Body of pancreas (tissue), 4 donors: ENCODE measurements around the gene MED27. TPM values are rescaled to one million over a fixed set of nuclear protein-coding genes. Genes with fewer than 3 reads are reported as not detected.

Source experiments
- ATAC-seq: fragments of 150-250 bp; one replicate; pipeline ENCODE4 v1.9.1; 2016
- DNase-seq, 4 donors: peaks; one replicate each; pipeline ENCODE4 v3.0.0-alpha.2; 2019
- H3K27ac ChIP-seq, 4 donors: fragments of 200-600 bp; sonication (generic); 1 replicate in 3 of 4; 2 replicates in 1 of 4; pipeline versions ENCODE4 v1.5.1 to v1.6.1; 2016 to 2019; ENCODE audit warnings: mild to moderate bottlenecking in 1 of 4, mixed read lengths in 1 of 4, moderate library complexity in 1 of 4
- H3K27me3 ChIP-seq, 2 donors: fragments of 200-600 bp; sonication (generic); one replicate each; pipeline ENCODE4 v1.6.0; 2016; ENCODE audit warnings: mild to moderate bottlenecking in 1 of 2
- H3K36me3 ChIP-seq, 2 donors: fragments of 200-600 bp; sonication (generic); replicated peaks in 1 of 2; 2 replicates each; pipeline ENCODE4 v1.5.1; 2016; ENCODE audit warnings: low read depth in 2 of 2; ENCODE audit not compliant: insufficient read depth in 1 of 2
- H3K4me1 ChIP-seq: fragments of 200-600 bp; sonication (generic); one replicate; pipeline ENCODE4 v1.6.0; 2016
- H3K4me3 ChIP-seq, 2 donors: fragments of 200-600 bp; sonication (generic); 1 replicate in 1 of 2; 2 replicates in 1 of 2; pipeline ENCODE4 v1.5.1; 2016 to 2019
- H3K9me3 ChIP-seq, 3 donors: fragments of 200-600 bp; sonication (generic); 1 replicate in 2 of 3; 2 replicates in 1 of 3; pipeline ENCODE4 v1.5.1; 2016
- POLR2A ChIP-seq, 3 donors: fragments of 450-650 bp; IDR thresholded peaks; one replicate each; pipeline ENCODE4 v1.6.1; 2016; ENCODE audit warnings: antibody characterized with exemption in 3 of 3, mild to moderate bottlenecking in 2 of 3
- WGBS, 2 donors: methylation state at CpG; one replicate each; pipeline ENCODE4 v1.1.5; 2017; 5-methylcytosine and 5-hydroxymethylcytosine counted together
- intact Hi-C: fragments of 100-400 bp; cut with DNase I; formaldehyde crosslinking; loops from one replicate; pipeline ENCODE4 v1.15.1; 2023
- total RNA-seq, 2 donors: library from RNA; depleted of rRNA; stranded (reverse); fragments of >200 nt; gene quantifications; one replicate each; pipeline ENCODE4 v1.1.0, GENCODE V29; 2016
- TF ChIP-seq, protein P1 (sequence below), 7 experiments: fragments of 450-650 bp in 4 of 7; fragments of 200-600 bp in 3 of 7; sonication (generic) in 3 of 7; IDR thresholded peaks; one replicate each; pipeline ENCODE4 v1.5.1; 2016 to 2019; ENCODE audit warnings: antibody characterized with exemption in 7 of 7

MED27 gene, protein sequence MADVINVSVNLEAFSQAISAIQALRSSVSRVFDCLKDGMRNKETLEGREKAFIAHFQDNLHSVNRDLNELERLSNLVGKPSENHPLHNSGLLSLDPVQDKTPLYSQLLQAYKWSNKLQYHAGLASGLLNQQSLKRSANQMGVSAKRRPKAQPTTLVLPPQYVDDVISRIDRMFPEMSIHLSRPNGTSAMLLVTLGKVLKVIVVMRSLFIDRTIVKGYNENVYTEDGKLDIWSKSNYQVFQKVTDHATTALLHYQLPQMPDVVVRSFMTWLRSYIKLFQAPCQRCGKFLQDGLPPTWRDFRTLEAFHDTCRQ
- total RNA-seq = 10 to 100 TPM in 1 of 2 donors, 1 to 10 TPM in 1; 3.4 to 11.5 TPM

DNA sequence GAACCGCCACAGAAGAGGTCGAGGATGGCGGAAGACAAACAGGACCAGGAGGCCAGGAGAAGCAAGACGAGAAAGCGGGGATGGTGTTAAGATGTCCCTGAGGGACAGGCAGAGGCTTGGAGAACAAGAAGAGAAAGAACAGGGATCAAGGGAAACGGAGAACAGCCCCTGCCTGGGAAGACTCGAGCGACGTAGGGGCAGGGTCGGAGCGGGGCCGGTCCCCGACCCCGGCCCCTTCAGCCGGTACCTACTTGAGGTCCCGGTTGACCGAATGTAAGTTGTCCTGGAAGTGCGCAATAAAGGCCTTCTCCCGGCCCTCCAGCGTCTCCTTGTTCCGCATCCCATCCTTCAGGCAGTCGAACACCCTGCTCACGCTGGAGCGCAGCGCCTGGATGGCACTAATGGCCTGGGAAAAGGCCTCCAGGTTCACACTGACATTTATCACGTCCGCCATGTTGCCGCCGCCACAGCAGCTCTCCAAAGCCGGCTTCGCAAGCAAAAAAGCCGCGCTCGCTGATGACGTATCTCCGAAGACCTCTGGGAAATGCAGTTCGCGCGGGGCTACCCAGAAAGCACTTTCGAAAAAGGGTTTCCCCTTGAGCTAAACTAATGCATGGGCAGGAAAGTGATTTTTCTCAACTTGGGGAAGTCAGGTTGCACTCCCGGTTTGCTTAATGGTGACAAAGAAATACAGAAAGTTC lies at the start of gene MED27:
Gene MED27, minus strand, starts transcription at position 477 of the 701 bp plus-strand sequence. Its CDS starts 23 bp downstream, at position 454.
- intact Hi-C loops = loop anchor here (10.0 kb wide), 1 partner anchor 155 kb away; no protein-coding TSS in a partner anchor
- Histone ChIP-seq H3K36me3 (no peaks in the 10 kb centered on the region), H3K27me3 (no peaks in the 10 kb centered on the region), H3K4me1 (peaks cover 14% of the 10 kb centered on the region), H3K4me3 (peak within 1 kb of the TSS; percentile 51 to 66), H3K9me3 (no peaks in the 10 kb centered on the region), H3K27ac (peak within 1 kb of the TSS in 3 of 4 donors; percentile 57 to 62 (median 58))
- 1 to 2% methylated on average over 28 to 41 of the region's 41 CpGs for WGBS, 2 donors
- peak; percentile 97 for ATAC-seq
- TF ChIP-seq, protein P1, sequence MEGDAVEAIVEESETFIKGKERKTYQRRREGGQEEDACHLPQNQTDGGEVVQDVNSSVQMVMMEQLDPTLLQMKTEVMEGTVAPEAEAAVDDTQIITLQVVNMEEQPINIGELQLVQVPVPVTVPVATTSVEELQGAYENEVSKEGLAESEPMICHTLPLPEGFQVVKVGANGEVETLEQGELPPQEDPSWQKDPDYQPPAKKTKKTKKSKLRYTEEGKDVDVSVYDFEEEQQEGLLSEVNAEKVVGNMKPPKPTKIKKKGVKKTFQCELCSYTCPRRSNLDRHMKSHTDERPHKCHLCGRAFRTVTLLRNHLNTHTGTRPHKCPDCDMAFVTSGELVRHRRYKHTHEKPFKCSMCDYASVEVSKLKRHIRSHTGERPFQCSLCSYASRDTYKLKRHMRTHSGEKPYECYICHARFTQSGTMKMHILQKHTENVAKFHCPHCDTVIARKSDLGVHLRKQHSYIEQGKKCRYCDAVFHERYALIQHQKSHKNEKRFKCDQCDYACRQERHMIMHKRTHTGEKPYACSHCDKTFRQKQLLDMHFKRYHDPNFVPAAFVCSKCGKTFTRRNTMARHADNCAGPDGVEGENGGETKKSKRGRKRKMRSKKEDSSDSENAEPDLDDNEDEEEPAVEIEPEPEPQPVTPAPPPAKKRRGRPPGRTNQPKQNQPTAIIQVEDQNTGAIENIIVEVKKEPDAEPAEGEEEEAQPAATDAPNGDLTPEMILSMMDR (IDR thresholded peaks at IDR 0.05) = peak in 1 of 7 experiments; percentile 9
- peak in 2 of 3 donors; percentile 61 to 65 for TF ChIP-seq POLR2A (IDR thresholded peaks at IDR 0.05)
- DNase-seq = peak; percentile 90 to 96 (median 93)

DNA sequence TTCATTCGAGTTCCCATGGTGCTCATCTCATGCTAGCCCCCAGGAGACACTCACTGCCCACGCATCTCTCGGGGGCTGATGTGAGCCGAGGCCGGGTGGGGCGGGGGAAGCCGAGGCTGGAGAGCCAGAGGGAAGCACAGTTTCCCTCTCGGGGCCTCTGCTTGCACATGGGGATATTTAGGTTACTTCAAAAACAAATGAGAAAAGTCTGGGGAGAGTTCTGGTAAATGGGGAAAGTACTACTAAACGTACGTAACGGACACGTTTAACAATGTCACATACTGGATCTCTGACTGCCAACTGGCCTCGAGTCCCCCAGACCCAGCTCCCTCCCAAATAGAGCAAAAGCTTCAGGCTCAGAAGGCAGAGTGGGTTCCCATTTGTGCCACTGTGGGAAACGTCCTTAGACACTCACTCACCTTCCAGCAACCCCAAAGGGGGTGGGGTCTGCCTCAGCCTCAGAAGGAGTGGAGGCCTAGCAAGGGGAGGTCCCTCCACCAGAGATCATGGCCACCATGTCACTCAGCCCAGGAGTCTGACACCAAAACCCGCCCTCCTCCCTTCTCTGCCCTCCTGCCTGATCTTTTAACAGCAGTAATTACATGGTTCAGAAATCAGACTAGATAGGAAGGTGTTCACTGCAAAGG lies 48.3 kb upstream of the MED27 start:
- H3K4me1 ChIP-seq = no peaks in the 10 kb centered on the region
- 55 to 56% methylated on average over 15 of the region's 15 CpGs for WGBS, 2 donors
- TF ChIP-seq, protein P1 (IDR thresholded peaks at IDR 0.05) = no peak
- TF ChIP-seq POLR2A (IDR thresholded peaks at IDR 0.05) = no peak
- H3K9me3 ChIP-seq = no peaks in the 10 kb centered on the region
- H3K27me3 ChIP-seq = no peaks in the 10 kb centered on the region
- intact Hi-C loops = no loop called here
- no peaks in the 10 kb centered on the region for H3K36me3 ChIP-seq
- no peak overlapping the region for H3K27ac ChIP-seq
- H3K4me3 ChIP-seq = no peak overlapping the region
- DNase-seq = no peak
- no peak for ATAC-seq

DNA sequence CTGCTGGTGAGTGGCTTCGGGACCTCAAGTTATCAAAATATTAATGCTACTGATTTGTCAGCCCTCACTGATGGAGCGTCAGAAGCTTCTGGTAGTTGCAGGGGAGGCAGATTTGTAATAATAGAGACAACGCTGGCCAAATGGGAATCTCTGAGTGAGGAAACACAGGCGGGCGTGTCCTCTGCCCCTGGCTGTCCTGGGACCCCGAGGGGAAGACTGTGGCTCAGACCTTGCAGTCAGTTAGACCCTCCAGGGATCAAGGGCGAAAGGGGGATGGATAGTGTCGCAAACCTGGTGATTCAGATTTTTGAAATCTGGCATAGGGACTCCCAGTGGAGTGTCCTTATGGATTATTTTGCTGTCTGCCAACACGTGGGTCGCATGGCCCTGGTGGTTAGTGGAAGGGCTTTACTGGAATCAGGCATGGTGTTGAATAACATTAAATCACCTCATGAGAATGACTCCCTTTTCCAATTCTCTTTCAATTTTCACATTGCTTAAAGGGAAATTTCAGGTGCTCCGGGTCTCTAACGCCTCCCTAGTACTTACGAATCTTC lies 47.1 kb upstream of the MED27 start:
- DNase-seq = no peak
- no peaks in the 10 kb centered on the region for H3K4me1 ChIP-seq
- TF ChIP-seq POLR2A (IDR thresholded peaks at IDR 0.05) = no peak
- TF ChIP-seq, protein P1 (IDR thresholded peaks at IDR 0.05) = no peak
- no peak for ATAC-seq
- no peaks in the 10 kb centered on the region for H3K27me3 ChIP-seq
- no peaks in the 10 kb centered on the region for H3K36me3 ChIP-seq
- H3K27ac ChIP-seq = no peak overlapping the region
- H3K4me3 ChIP-seq = no peak overlapping the region
- 52 to 61% methylated on average over 10 to 13 of the region's 13 CpGs for WGBS, 2 donors
- intact Hi-C loops = no loop called here
- H3K9me3 ChIP-seq = no peaks in the 10 kb centered on the region

DNA sequence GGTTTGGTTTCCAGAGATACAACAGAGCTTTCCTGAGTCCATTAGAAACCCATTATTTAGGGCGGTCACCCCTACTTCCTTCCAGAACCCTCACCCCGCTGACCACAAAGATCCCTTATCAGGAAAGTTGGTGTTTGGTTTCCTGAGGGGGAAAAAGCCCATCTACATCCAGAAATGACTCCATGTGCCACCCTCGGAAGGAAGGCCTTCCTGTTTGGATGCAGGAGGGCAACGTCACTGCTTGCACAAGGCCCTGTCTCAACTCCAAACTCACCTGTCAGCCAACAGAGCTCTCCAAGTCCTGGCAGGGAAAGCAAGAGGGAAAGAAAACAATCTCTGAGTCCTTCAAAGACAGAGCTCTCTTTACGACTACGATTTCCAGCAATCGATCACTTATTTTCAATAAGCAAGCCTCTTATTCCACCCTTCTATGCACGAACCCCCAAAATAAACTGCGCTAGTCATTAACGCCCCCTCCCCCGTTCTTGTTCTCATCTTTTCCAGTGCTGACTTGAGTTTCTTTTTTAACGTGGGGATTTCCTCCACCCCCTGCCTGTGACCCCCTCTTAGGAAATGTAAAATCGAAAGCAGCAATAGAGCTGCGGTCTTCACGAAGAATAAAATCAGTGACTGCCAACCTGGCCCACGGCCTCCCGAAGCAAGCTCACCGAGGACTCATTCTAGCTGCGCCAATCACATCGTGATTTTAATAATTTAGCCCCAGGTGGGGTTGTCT lies 46.4 kb upstream of the MED27 start:
- Histone ChIP-seq H3K27me3 (no peaks in the 10 kb centered on the region), H3K9me3 (no peaks in the 10 kb centered on the region), H3K27ac (no peak overlapping the region), H3K4me1 (no peaks in the 10 kb centered on the region), H3K4me3 (no peak overlapping the region), H3K36me3 (no peaks in the 10 kb centered on the region)
- intact Hi-C loops = no loop called here
- TF ChIP-seq, protein P1 (IDR thresholded peaks at IDR 0.05) = no peak
- no peak for TF ChIP-seq POLR2A (IDR thresholded peaks at IDR 0.05)
- 38 to 41% methylated on average over 20 of the region's 20 CpGs for WGBS, 2 donors
- no peak for ATAC-seq
- no peak for DNase-seq
